Neural crest cell (in vitro differentiated cells): Measurements from ENCODE around the gene EPHB6. TPM values are rescaled to one million over a fixed set of nuclear protein-coding genes. Genes with fewer than 3 reads are reported as not detected.

Source experiments
- DNase-seq: peaks from one replicate; pipeline ENCODE4 v3.0.0; 2021; ENCODE audit warnings: low read depth, mixed read lengths, low spot score
- H3K27ac Mint-ChIP-seq: one replicate; pipeline ENCODE4 v1.8.0; 2021; ENCODE audit warnings: mild to moderate bottlenecking, mixed read lengths; ENCODE audit not compliant: unreplicated experiment
- H3K27me3 Mint-ChIP-seq: 2 replicates; pipeline ENCODE4 v1.8.0; 2021; ENCODE audit warnings: low read depth, mild to moderate bottlenecking, mixed read lengths
- H3K36me3 Mint-ChIP-seq: 2 replicates; pipeline ENCODE4 v1.8.0; 2021; ENCODE audit warnings: low read depth, mild to moderate bottlenecking, mixed read lengths
- H3K4me1 Mint-ChIP-seq: 2 replicates; pipeline ENCODE4 v1.8.0; 2021; ENCODE audit warnings: mixed read lengths
- H3K4me3 Mint-ChIP-seq: one replicate; pipeline ENCODE4 v1.8.0; 2021; ENCODE audit warnings: mild to moderate bottlenecking, mixed read lengths
- H3K9me3 Mint-ChIP-seq: 2 replicates; pipeline ENCODE4 v1.8.0; 2021; ENCODE audit warnings: mixed read lengths
- total RNA-seq: library from RNA; stranded (reverse); gene quantifications from 2 replicates; pipeline ENCODE4 v1.2.1, GENCODE V29; 2021
- TF ChIP-seq, protein P1 (sequence below): fragments of 200-600 bp; sonication (generic); conservative IDR thresholded peaks from 2 replicates; pipeline ENCODE4 v1.5.0; 2021; ENCODE audit warnings: antibody characterized with exemption, mild to moderate bottlenecking

Gene EPHB6
- total RNA-seq, 1 donor from 2014 or later = 12.3 TPM

DNA sequence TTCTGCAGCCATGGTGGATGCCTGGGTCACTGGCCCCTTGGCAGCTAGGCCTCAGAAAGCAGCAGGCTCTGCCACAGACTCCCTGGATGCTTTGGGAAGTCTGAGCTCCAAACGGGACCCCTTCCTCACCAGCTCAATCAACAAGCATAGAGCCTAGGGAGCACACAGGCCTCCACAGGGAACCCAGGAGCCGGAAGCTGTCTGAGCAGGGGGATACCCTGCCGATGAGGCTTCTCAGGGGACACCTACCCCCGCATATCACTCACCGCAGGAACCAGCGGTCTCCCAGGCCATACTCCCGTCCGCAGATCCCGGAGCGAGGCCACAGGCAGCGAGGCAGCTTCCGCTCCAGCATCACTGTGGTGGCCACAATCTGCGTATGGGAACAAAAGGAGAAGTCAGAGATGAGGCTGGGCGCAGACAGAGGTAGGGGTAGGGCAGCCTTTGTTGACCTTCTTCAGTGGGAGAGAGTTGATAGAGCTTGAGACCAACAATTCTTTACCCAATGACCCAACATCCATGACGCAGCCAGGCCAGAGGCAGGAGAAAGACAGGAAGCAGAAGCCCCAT, 17.3 kb downstream of the EPHB6 start:
- Mint-ChIP-seq H3K4me3 (no peak overlapping the region), H3K36me3 (peaks cover 2% of the 10 kb centered on the region), H3K27me3 (no peaks in the 10 kb centered on the region), H3K4me1 (no peaks in the 10 kb centered on the region), H3K9me3 (peaks cover 2% of the 10 kb centered on the region), H3K27ac (peak overlapping the region; percentile 35)
- DNase-seq = no peak
- TF ChIP-seq, protein P1, sequence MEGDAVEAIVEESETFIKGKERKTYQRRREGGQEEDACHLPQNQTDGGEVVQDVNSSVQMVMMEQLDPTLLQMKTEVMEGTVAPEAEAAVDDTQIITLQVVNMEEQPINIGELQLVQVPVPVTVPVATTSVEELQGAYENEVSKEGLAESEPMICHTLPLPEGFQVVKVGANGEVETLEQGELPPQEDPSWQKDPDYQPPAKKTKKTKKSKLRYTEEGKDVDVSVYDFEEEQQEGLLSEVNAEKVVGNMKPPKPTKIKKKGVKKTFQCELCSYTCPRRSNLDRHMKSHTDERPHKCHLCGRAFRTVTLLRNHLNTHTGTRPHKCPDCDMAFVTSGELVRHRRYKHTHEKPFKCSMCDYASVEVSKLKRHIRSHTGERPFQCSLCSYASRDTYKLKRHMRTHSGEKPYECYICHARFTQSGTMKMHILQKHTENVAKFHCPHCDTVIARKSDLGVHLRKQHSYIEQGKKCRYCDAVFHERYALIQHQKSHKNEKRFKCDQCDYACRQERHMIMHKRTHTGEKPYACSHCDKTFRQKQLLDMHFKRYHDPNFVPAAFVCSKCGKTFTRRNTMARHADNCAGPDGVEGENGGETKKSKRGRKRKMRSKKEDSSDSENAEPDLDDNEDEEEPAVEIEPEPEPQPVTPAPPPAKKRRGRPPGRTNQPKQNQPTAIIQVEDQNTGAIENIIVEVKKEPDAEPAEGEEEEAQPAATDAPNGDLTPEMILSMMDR = no peak

DNA sequence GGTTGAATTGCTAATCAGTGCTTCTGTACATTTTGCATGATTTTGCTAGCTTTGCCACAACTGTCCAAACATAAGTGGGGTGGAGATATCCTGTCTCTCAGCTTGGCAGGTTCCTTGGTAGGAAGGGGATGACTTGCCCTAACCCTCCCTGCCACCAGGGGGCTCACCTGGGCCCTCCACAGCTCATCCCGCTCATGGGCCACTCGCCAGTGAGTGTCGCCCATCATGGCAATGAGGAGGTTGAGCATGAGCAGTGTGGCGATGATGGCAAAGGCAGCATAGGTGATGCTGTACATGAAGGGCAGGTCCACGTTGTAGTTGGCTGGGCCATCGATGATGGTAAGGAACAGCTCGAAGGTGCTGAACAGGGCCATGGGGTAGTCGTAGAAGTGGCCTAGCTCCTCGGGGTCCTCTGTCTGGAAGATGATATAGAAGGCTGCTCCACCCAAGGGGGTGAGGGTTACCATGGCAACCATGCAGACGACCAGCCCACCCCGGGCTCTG, 18.5 kb downstream of the EPHB6 start:
- DNase-seq = no peak
- Mint-ChIP-seq H3K27ac (no peak overlapping the region), H3K4me1 (no peaks in the 10 kb centered on the region), H3K36me3 (peaks cover 2% of the 10 kb centered on the region), H3K4me3 (no peak overlapping the region), H3K27me3 (no peaks in the 10 kb centered on the region), H3K9me3 (peaks cover 2% of the 10 kb centered on the region)
- TF ChIP-seq, protein P1 = peak; percentile 59

DNA sequence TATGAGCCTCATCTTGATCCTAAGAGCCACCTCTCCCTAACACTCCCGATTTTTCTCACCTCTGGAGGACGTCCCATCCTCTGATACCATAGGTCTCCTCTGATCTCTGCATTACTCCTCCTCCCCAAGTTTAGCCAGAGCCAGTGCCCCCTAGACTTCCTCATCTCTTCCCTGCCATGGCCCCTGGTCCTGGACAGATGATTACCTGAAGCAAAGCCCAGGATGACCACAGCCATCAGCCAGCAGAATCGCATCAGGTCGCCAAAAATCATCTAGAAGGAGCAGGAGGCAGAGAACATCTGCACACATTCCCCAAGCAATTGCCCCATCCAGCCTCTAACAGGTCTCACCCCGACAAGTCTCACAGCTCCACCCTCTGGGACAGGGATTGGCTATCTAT, 19.0 kb downstream of the EPHB6 start:
- no peak overlapping the region for H3K27ac Mint-ChIP-seq
- TF ChIP-seq, protein P1 = no peak
- no peak for DNase-seq
- H3K9me3 Mint-ChIP-seq = peaks cover 2% of the 10 kb centered on the region
- H3K4me1 Mint-ChIP-seq = no peaks in the 10 kb centered on the region
- H3K36me3 Mint-ChIP-seq = peaks cover 2% of the 10 kb centered on the region
- no peak overlapping the region for H3K4me3 Mint-ChIP-seq
- H3K27me3 Mint-ChIP-seq = peaks cover 2% of the 10 kb centered on the region

DNA sequence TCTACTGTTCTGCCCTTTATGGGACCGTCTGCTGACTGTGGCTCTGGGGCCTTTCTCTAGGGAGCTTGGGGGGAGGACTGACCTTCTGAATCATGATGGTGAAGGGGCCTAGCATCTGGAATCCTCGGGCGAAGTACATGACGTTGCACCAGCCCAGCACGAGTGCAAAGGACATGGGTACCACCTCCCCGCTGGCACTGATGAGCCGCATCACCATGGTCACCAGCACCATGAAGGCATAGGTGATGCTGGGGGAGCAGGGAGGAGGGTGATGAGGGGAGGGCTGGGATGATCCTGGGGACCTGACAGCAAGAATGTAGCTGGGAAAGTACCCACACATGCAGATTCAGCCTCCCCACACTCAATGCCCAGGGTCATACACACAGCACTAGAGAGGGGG, 19.5 kb downstream of the EPHB6 start:
- H3K27me3 Mint-ChIP-seq = peaks cover 7% of the 10 kb centered on the region
- DNase-seq = no peak
- TF ChIP-seq, protein P1 = no peak
- H3K4me3 Mint-ChIP-seq = no peak overlapping the region
- H3K9me3 Mint-ChIP-seq = peaks cover 2% of the 10 kb centered on the region
- H3K27ac Mint-ChIP-seq = no peak overlapping the region
- H3K4me1 Mint-ChIP-seq = no peaks in the 10 kb centered on the region
- H3K36me3 Mint-ChIP-seq = peaks cover 2% of the 10 kb centered on the region

DNA sequence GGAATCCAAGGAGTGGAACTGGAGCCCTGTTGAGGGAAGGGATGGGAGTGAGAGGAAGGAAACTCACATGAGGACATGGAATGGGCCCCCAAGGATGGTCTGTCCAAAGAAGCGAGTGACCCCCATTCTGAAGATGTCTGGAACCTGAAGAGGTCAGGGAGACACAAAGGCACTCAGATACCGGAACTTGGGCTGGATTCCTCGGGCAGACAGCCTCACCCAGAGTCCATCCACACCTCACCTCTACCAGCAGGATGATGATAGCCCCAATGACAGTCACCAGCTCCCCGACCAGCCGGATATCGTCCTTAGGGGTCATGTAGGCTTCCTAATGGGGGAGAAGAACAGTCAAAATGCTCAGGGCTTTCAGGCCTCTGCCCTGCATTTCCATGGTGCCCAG, 20.0 kb downstream of the EPHB6 start:
- TF ChIP-seq, protein P1 = no peak
- Mint-ChIP-seq H3K4me1 (no peaks in the 10 kb centered on the region), H3K9me3 (peaks cover 2% of the 10 kb centered on the region), H3K36me3 (peaks cover 2% of the 10 kb centered on the region), H3K27ac (no peak overlapping the region), H3K4me3 (no peak overlapping the region), H3K27me3 (peaks cover 11% of the 10 kb centered on the region)
- no peak for DNase-seq
